C4-2B (cell line): ENCODE data around the gene ZNF674.

Experiments
- H3K27ac ChIP-seq: fragments of 450-650 bp; 2 replicates; pipeline ENCODE4 v1.5.1; 2017
- CTCF ChIP-seq: fragments of 450-650 bp; conservative IDR thresholded peaks from 2 replicates; pipeline ENCODE4 v1.5.1; 2017; ENCODE audit warnings: mild to moderate bottlenecking
- ZFX ChIP-seq: fragments of 450-650 bp; IDR thresholded peaks from 2 replicates; pipeline ENCODE4 v1.6.1; 2017

The ZNF674 gene

GRCh38 chrX:46574774-46575381 lies 29.7 kb upstream of the ZNF674 start:
- TF ChIP-seq CTCF (no peak), ZFX (no peak)
- no peak overlapping the region for H3K27ac ChIP-seq

GRCh38 chrX:46573892-46574773 lies 28.9 kb upstream of the ZNF674 start:
- no peak overlapping the region for H3K27ac ChIP-seq
- no peak for TF ChIP-seq ZFX
- TF ChIP-seq CTCF, result no peak

GRCh38 chrX:46573331-46573891 lies 28.2 kb upstream of the ZNF674 start, which contains the start of gene CHST7:
Gene CHST7 (plus strand): TSS chrX:46573765. CDS start chrX:46573932, 167 bp downstream.
- no peak within 1 kb of the TSS for H3K27ac ChIP-seq

GRCh38 chrX:46572340-46572936 lies 27.2 kb upstream of the ZNF674 start:
- TF ChIP-seq ZFX (no peak), CTCF (no peak)
- H3K27ac ChIP-seq, result no peak overlapping the region

More at GRCh38 chrX:46573331-46573891, 28.2 kb upstream of the ZNF674 start, which contains the start of gene CHST7:
- TF ChIP-seq ZFX (no peak), CTCF (no peak)

- TF ChIP-seq CTCF, result no peak
- TF ChIP-seq ZFX, result no peak
- H3K27ac ChIP-seq, result no peak overlapping the region
Observed at GRCh38 chrX:46571423-46572339, 26.5 kb upstream of the ZNF674 start.

GRCh38 chrX:46569621-46570020 lies 24.4 kb upstream of the ZNF674 start:
- TF ChIP-seq CTCF (no peak), ZFX (no peak)
- no peak overlapping the region for H3K27ac ChIP-seq
